GM18868 (cell line): ENCODE measurements around the gene NPY.
A peak's percentile ranks its signal among the peaks of the same experiment; 100 is the strongest.
"Not testable (repeated sequence)": the region's sequence is repeated elsewhere in the genome, so short reads cannot be mapped to it uniquely, and the experiment has no call there.

Experiments
- ATAC-seq: cut with Tn5 transposase; IDR thresholded peaks from one replicate; pipeline ENCODE4 v1.9.1; 2021; ENCODE audit warnings: mild to moderate bottlenecking, moderate library complexity; ENCODE audit not compliant: unreplicated experiment

The NPY gene

GRCh38 chr7:24283897-24284698 lies at the start of gene NPY:
Gene NPY (plus strand): TSS chr7:24284190. CDS start chr7:24285241, 1,051 bp downstream.
- no peak for ATAC-seq

- ATAC-seq = no peak
These were observed 44.7 kb upstream of the NPY start for GRCh38 chr7:24239260-24239659.

GRCh38 chr7:24241206-24241605 lies 42.8 kb upstream of the NPY start:
- ATAC-seq = no peak

- ATAC-seq = no peak
These were observed 39.4 kb upstream of the NPY start for GRCh38 chr7:24244554-24244953.

GRCh38 chr7:24245362-24245761 lies 38.6 kb upstream of the NPY start:
- ATAC-seq = peak; percentile 86

- no peak for ATAC-seq
These were observed 34.7 kb upstream of the NPY start for GRCh38 chr7:24249266-24249665.

- ATAC-seq = no peak
These were observed 32.4 kb upstream of the NPY start for GRCh38 chr7:24251568-24251967.

- ATAC-seq = no peak
These were observed 28.9 kb upstream of the NPY start for GRCh38 chr7:24255139-24255538.

- not testable (repeated sequence) for ATAC-seq
These were observed 25.7 kb upstream of the NPY start for GRCh38 chr7:24258324-24258723.

GRCh38 chr7:24271938-24272337 lies 12.1 kb upstream of the NPY start:
- no peak for ATAC-seq

- no peak for ATAC-seq
These were observed 4.5 kb upstream of the NPY start for GRCh38 chr7:24279512-24279911.

GRCh38 chr7:24283554-24283896 lies 465 bp upstream of the NPY start:
- ATAC-seq = no peak

- ATAC-seq = no peak
These were observed 913 bp downstream of the NPY start for GRCh38 chr7:24284699-24285506.

- ATAC-seq = peak; percentile 99
These were observed 6.1 kb downstream of the NPY start for GRCh38 chr7:24290004-24290641.

- no peak for ATAC-seq
These were observed 7.3 kb downstream of the NPY start for GRCh38 chr7:24291271-24291670.

GRCh38 chr7:24297362-24297761 lies 13.4 kb downstream of the NPY start:
- no peak for ATAC-seq

- no peak for ATAC-seq
These were observed 14.7 kb downstream of the NPY start for GRCh38 chr7:24298696-24299095.

- no peak for ATAC-seq
These were observed 15.2 kb downstream of the NPY start for GRCh38 chr7:24299192-24299591.

GRCh38 chr7:24301703-24302102 lies 17.7 kb downstream of the NPY start:
- ATAC-seq = no peak

GRCh38 chr7:24304494-24305095 lies 20.6 kb downstream of the NPY start:
- no peak for ATAC-seq

- ATAC-seq = no peak
These were observed 23.3 kb downstream of the NPY start for GRCh38 chr7:24307326-24307725.
